K562 (cell line): ENCODE results near the gene BRCA1. TPM values are rescaled to one million over a fixed set of nuclear protein-coding genes. Genes with fewer than 3 reads are reported as not detected.

Source experiments
- CBFB ChIP-seq: sonication (generic); formaldehyde crosslinking; IDR thresholded peaks from 2 replicates; pipeline ENCODE4 v1.4.0; 2020; ENCODE audit warnings: mild to moderate bottlenecking, missing genetic modification reagents
- ETV1 ChIP-seq: fragments of 450-650 bp; conservative IDR thresholded peaks from 2 replicates; pipeline ENCODE4 v1.6.1; 2016; ENCODE audit warnings: missing genetic modification characterization, control low read depth, low read depth, missing compliant biosample characterization
- FOXP1 ChIP-seq: sonication (generic); formaldehyde crosslinking; IDR thresholded peaks from 2 replicates; pipeline ENCODE4 v1.8.0; 2022; ENCODE audit warnings: mild to moderate bottlenecking, missing genetic modification reagents
- GTF2F1 ChIP-seq: IDR thresholded peaks from 2 replicates; pipeline ENCODE4 v1.6.1; 2011; ENCODE audit warnings: low read depth, low read length, improper control_type of control experiment
- JUN ChIP-seq, 2 experiments: sonication (generic) in 1 of 2; formaldehyde crosslinking in 1 of 2; IDR thresholded peaks; 2 replicates each; pipeline versions ENCODE4 v1.6.1 to v1.8.0; 2012 to 2022; ENCODE audit warnings: borderline replicate concordance in 2 of 2, mild to moderate bottlenecking in 2 of 2, improper control_type of control experiment in 1 of 2, low read depth in 1 of 2, low read length in 1 of 2, missing genetic modification reagents in 1 of 2
- MGA ChIP-seq: fragments of 450-650 bp; IDR thresholded peaks from 2 replicates; pipeline ENCODE4 v1.6.1; 2016; ENCODE audit warnings: mild to moderate bottlenecking, moderate library complexity
- SRF ChIP-seq, 2 experiments: fragments of 250-450, 450-650 bp in 1 of 2; sonication (Bioruptor Pico) in 1 of 2; sonication (generic) in 1 of 2; formaldehyde crosslinking; IDR thresholded peaks; 2 replicates each; pipeline versions ENCODE4 v1.5.0 to v1.5.1; 2020 to 2022; ENCODE audit warnings: mild to moderate bottlenecking in 1 of 2, missing genetic modification reagents in 1 of 2
- TAF1 ChIP-seq: IDR thresholded peaks from 2 replicates; pipeline ENCODE4 v1.6.1; 2011; ENCODE audit warnings: mild to moderate bottlenecking, low read length, moderate library complexity; ENCODE audit not compliant: insufficient read depth, control insufficient read depth, severe bottlenecking; ENCODE audit errors: extremely low read depth
- ZBTB2 ChIP-seq: fragments of 450-650 bp; IDR thresholded peaks from 2 replicates; pipeline ENCODE4 v1.6.1; 2016; ENCODE audit warnings: antibody characterized with exemption
- polyA plus RNA-seq, 8 experiments: library from polyadenylated mRNA; depleted of rRNA in 4 of 8; stranded (reverse) in 5 of 8; unstranded in 3 of 8; fragments of >200 nt; fragmentation: Nextera tagmentation in 2 of 8; fragmentation: Illumina TruSeq in 1 of 8; extraction: Ambion mirVana in 2 of 8; extraction: Trizol in 1 of 8; gene quantifications; 2 replicates each; pipeline versions ENCODE4 v1.2.1 to v1.2.3, GENCODE V29; 2011 to 2014; ENCODE audit warnings: inconsistent platforms in 1 of 8, missing spikeins in 1 of 8
- total RNA-seq, 7 experiments: library from RNA; depleted of rRNA in 6 of 7; stranded (reverse); fragments of >200 nt in 6 of 7; fragmentation: Illumina TruSeq in 2 of 7; extraction: Trizol in 2 of 7; gene quantifications; 2 replicates each; pipeline versions ENCODE4 v1.2.1 to v1.2.3, GENCODE V29; 2011 to 2021; ENCODE audit warnings: low replicate concordance in 1 of 7
- TF ChIP-seq, protein P1 (sequence below), 2 experiments: IDR thresholded peaks; 2 replicates each; pipeline ENCODE4 v1.6.1; 2012; ENCODE audit warnings: improper control_type of control experiment in 2 of 2, low read depth in 2 of 2, low read length in 2 of 2, borderline replicate concordance in 1 of 2

Gene BRCA1
- total and polyA plus RNA-seq, 9 of the 15 experiments (the other 6 are each of a cell fraction or from before 2014, with no cell fraction given), result 25.9 to 95.3 (median 62.3) TPM

GRCh38 chr17:43169561-43170139 is 44.5 kb upstream of the BRCA1 start (continued):
- peak; percentile 65 for TF ChIP-seq MGA
- no peak for TF ChIP-seq ETV1 (tag)
- 0 out of 2 replicates have a peak, but pooled peaks have one; percentile 23 for TF ChIP-seq ZBTB2
- TF ChIP-seq, protein P1, sequence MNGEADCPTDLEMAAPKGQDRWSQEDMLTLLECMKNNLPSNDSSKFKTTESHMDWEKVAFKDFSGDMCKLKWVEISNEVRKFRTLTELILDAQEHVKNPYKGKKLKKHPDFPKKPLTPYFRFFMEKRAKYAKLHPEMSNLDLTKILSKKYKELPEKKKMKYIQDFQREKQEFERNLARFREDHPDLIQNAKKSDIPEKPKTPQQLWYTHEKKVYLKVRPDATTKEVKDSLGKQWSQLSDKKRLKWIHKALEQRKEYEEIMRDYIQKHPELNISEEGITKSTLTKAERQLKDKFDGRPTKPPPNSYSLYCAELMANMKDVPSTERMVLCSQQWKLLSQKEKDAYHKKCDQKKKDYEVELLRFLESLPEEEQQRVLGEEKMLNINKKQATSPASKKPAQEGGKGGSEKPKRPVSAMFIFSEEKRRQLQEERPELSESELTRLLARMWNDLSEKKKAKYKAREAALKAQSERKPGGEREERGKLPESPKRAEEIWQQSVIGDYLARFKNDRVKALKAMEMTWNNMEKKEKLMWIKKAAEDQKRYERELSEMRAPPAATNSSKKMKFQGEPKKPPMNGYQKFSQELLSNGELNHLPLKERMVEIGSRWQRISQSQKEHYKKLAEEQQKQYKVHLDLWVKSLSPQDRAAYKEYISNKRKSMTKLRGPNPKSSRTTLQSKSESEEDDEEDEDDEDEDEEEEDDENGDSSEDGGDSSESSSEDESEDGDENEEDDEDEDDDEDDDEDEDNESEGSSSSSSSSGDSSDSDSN (IDR thresholded peaks at IDR 0.05; ENCODE audit: borderline replicate concordance in 1 of 2, low read depth in 2 of 2, low read length in 2 of 2), result peak in 1 of 2 experiments; percentile 56; a peak in 1 of 4 replicates
- no peak for TF ChIP-seq JUN (IDR thresholded peaks at IDR 0.05; ENCODE audit: borderline replicate concordance, low read depth, low read length)
- TF ChIP-seq JUN (CRISPR knock-in tag; IDR thresholded peaks at IDR 0.05; ENCODE audit: borderline replicate concordance), result 0 out of 2 replicates have a peak, but pooled peaks have one; percentile 18
- TF ChIP-seq SRF (CRISPR knock-in tag; IDR thresholded peaks at IDR 0.05), result no peak
- TF ChIP-seq CBFB (CRISPR knock-in tag), result 0 out of 2 replicates have a peak, but pooled peaks have one; percentile 12
- TF ChIP-seq GTF2F1, result 0 out of 2 replicates have a peak, but pooled peaks have one; percentile 2
- peak; percentile 15 for TF ChIP-seq TAF1
- 0 out of 2 replicates have a peak, but pooled peaks have one; percentile 47 for TF ChIP-seq FOXP1 (CRISPR knock-in tag)
